Measurements from ENCODE around the gene TNS3.

DNA sequence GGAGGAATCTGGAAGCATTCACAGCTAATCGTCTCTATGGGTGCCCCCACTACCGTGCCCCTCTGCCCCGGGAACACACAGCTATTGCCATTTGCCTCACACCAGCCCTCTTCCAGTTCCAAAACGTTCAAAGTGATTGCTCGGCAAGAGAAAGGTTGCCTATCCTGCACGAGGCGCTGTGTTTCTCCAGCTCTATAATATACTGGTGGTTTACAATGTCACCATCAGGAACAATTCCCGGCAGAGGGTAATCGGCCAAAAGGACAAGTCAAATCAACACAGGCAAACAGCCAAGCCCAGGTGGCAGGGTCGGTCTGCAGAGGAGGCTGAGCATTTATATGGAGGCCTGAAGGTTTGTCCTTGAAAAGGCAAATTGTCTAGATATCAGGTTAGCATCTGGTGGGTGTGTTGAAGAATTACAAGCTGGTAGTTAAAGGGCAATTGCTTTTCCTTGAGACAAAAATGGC is 29.2 kb upstream of the TNS3 start:
- no peak for TF ChIP-seq EZH2 (IDR thresholded peaks at IDR 0.05; ENCODE audit: low read depth)
- TF ChIP-seq, protein P1, sequence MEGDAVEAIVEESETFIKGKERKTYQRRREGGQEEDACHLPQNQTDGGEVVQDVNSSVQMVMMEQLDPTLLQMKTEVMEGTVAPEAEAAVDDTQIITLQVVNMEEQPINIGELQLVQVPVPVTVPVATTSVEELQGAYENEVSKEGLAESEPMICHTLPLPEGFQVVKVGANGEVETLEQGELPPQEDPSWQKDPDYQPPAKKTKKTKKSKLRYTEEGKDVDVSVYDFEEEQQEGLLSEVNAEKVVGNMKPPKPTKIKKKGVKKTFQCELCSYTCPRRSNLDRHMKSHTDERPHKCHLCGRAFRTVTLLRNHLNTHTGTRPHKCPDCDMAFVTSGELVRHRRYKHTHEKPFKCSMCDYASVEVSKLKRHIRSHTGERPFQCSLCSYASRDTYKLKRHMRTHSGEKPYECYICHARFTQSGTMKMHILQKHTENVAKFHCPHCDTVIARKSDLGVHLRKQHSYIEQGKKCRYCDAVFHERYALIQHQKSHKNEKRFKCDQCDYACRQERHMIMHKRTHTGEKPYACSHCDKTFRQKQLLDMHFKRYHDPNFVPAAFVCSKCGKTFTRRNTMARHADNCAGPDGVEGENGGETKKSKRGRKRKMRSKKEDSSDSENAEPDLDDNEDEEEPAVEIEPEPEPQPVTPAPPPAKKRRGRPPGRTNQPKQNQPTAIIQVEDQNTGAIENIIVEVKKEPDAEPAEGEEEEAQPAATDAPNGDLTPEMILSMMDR (conservative IDR thresholded peaks at IDR 0.05), result no peak
